ENCODE measurements around the gene MSI2.

- TF ChIP-seq CTCF (conservative IDR thresholded peaks at IDR 0.05; ENCODE audit: low read length) = no peak
- no peak for TF ChIP-seq EZH2phosphoT487 (IDR thresholded peaks at IDR 0.05; ENCODE audit: borderline replicate concordance)
These were observed 28.8 kb downstream of the MSI2 start for GRCh38 chr17:57284984-57285646.
